Fibroblast of lung (primary cell): Measurements from ENCODE around the gene UBE3D.

ENCODE experiments used
- CTCF ChIP-seq, 2 donors: IDR thresholded peaks in 1 of 2; conservative IDR thresholded peaks in 1 of 2; 1 replicate in 1 of 2; 2 replicates in 1 of 2; pipeline ENCODE4 v1.5.1; 2011 to 2012; ENCODE audit warnings: low read length in 2 of 2, control low read depth in 1 of 2, inconsistent platforms in 1 of 2, low read depth in 1 of 2, mild to moderate bottlenecking in 1 of 2
- EZH2 ChIP-seq: IDR thresholded peaks from 2 replicates; pipeline ENCODE4 v1.5.1; 2012; ENCODE audit warnings: low read length, control low read depth, mild to moderate bottlenecking; ENCODE audit errors: missing control alignments

GRCh38 chr6:83062225-83062624, 3.4 kb downstream of the UBE3D start:
- TF ChIP-seq CTCF (conservative IDR thresholded peaks at IDR 0.05 in 1 of 2, IDR thresholded peaks at IDR 0.05 in 1 of 2; ENCODE audit: low read depth in 1 of 2, low read length in 2 of 2), result no peak
- no peak for TF ChIP-seq EZH2
